DLD1 (cell line): ENCODE results near the gene ADRA2C.

Source experiments
- in situ Hi-C: cut with HindIII; loops from 2 replicates; pipeline ENCODE4 v1.10.0; 2017; ENCODE audit warnings: low sequenced_read_pairs

The ADRA2C gene

GRCh38 chr4:3753726-3754412, 12.3 kb upstream of the ADRA2C start:
- in situ Hi-C loops = no loop called here

GRCh38 chr4:3756343-3757059, 9.7 kb upstream of the ADRA2C start:
- in situ Hi-C loops = no loop called here

GRCh38 chr4:3759236-3759635, 6.9 kb upstream of the ADRA2C start:
- in situ Hi-C loops = no loop called here

- in situ Hi-C loops = no loop called here
Observed at GRCh38 chr4:3760346-3760745, 5.8 kb upstream of the ADRA2C start.

GRCh38 chr4:3760841-3761240, 5.3 kb upstream of the ADRA2C start:
- in situ Hi-C loops = no loop called here

GRCh38 chr4:3762264-3762663, 3.9 kb upstream of the ADRA2C start:
- in situ Hi-C loops = no loop called here

- in situ Hi-C loops = no loop called here
Observed at GRCh38 chr4:3762753-3763549, 3.2 kb upstream of the ADRA2C start.

- in situ Hi-C loops = no loop called here
Observed at GRCh38 chr4:3765271-3766035, 732 bp upstream of the ADRA2C start.

GRCh38 chr4:3766785-3767569, 792 bp downstream of the ADRA2C start:
- in situ Hi-C loops = no loop called here

GRCh38 chr4:3767570-3768288, 1.5 kb downstream of the ADRA2C start:
- in situ Hi-C loops = no loop called here

- in situ Hi-C loops = no loop called here
Observed at GRCh38 chr4:3768842-3769641, 2.9 kb downstream of the ADRA2C start.

- in situ Hi-C loops = loop anchor here (10.0 kb wide), 1 partner anchor 75 kb away; no protein-coding TSS in a partner anchor
Observed at GRCh38 chr4:3769642-3770184, 3.5 kb downstream of the ADRA2C start.

- in situ Hi-C loops = loop anchor here (10.0 kb wide), 1 partner anchor 76 kb away; no protein-coding TSS in a partner anchor
Observed at GRCh38 chr4:3770323-3771163, 4.4 kb downstream of the ADRA2C start.

- in situ Hi-C loops = loop anchor here (10.0 kb wide), 1 partner anchor 76 kb away; no protein-coding TSS in a partner anchor
Observed at GRCh38 chr4:3771164-3771809, 5.1 kb downstream of the ADRA2C start.

GRCh38 chr4:3771939-3772495, 5.8 kb downstream of the ADRA2C start:
- in situ Hi-C loops = loop anchor here (10.0 kb wide), 1 partner anchor 77 kb away; no protein-coding TSS in a partner anchor

GRCh38 chr4:3772632-3773031, 6.4 kb downstream of the ADRA2C start:
- in situ Hi-C loops = loop anchor here (10.0 kb wide), 1 partner anchor 78 kb away; no protein-coding TSS in a partner anchor
